HG03139 (cell line): Measurements from ENCODE around the gene TICAM1.
"Not testable (repeated sequence)": the region's sequence is repeated elsewhere in the genome, so short reads cannot be mapped to it uniquely, and the experiment has no call there.

Experiments
- ATAC-seq: cut with Tn5 transposase; IDR thresholded peaks from one replicate; pipeline ENCODE4 v1.9.1; 2021; ENCODE audit not compliant: unreplicated experiment

The TICAM1 gene

DNA sequence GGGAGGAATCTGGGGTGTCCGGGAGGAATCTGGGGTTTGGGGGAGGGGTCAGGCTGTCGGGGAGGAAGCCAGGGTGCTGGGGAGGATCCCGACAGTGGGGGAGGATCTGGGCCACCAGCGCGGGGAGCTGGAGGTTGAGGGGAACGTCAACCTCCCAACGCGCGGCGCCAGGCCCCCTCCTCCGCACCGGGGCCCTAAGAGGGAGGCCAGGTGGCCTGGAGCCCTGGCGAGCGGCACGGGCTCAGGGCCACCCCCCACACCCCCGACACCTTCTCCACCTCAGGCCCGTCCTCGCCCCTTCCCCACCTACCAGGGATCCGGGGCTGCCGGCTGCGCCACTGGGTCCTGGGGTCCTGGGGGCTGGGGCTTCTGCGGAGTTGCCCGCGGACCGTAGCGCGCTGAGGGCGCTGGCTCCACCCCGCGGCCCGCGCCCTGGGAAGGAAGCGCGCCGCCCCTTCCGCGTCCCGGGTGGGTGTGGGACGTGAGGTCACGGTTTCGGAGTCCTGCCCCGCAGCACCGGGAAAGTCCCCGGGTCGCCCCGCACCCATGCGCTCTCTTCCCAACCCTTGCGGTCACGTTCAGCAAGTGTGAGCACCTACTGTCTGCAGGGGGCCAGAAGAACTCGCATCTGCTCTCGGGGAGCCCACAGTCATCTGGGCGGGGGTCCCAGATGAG is at the start of gene TICAM1:
TICAM1 (minus strand) TSS at position 409 of the 675 bp plus-strand sequence. CDS start 13,335 bp downstream, outside the sequence.
- ATAC-seq, result no peak

DNA sequence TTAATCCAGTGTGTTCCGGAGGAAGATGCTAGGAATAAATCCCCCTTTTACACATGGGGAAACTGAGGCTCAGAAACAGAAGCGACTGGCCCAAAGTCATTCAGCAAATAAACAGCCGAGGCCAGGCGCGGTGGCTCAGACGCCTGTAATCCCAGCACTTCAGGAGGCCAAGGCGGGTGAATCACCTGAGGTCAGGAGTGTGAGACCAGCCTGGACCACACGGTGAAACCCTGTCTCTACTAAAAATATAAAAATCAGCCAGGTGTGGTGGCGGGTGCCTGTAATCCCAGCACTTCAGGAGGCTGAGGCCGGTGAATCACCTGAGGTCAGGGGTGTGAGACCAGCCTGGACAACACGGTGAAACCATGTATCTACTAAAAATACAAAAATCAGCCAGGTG is 47.5 kb upstream of the TICAM1 start:
- ATAC-seq, result no peak

DNA sequence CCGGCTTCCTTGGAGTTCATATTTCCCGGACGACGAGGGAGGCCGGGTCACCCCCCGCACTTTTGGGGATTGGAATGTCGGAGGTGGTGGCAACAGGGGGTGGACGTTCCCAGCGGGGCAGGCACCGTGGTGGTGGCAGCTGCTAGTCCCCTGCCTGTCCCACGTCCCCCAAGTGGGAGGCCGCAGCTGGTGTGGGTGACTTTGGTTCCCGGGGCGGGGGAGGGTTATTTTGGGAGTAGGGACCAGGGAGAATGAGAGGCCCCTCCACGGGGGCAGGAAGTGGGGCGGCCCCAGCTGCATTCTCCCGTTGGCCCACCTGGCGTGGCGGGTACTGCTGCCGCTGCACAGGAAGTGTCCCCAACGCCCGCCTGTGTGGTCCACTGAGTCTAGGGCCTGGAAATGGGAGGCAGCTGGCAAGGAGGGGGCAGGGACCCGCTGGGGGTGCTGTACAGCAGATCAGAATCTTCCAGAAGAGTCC is 47.0 kb upstream of the TICAM1 start:
- ATAC-seq, result no peak

DNA sequence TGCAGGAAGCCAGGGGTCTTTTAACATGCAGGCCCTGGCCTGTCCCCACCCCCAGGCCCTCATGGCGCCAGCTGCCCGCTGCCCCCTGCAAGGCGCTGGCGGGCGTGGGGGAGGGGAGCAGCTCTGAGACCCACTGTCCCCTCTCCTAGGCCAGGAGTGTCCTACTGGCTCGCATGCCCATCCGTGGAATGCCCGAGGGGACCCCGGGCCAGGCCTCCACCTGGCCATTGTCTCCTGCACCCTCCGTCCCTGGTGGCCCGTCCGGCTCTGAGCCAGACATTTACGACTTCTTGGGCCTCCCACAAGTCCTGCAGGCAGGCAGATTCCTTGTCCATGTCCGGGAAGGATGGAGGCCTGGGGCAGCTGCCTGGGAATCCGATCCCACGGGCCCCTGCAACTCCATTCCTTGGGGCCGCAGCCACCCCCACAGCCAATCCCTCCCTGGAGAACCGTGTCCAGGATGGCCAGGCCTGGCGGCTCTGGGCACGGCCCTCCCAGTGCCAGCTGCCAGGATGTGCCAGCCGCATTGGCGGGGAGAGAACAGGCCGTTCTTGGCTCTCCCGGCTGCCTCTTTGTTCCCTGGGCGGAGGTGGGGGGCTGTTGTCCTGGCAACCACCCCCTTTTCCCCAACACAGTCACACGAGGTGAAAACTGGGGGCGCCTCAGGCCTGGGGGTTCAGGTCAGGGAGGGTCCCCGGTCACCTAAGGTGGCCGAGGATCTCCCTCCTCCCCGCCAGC is 46.4 kb upstream of the TICAM1 start:
- ATAC-seq, result no peak

DNA sequence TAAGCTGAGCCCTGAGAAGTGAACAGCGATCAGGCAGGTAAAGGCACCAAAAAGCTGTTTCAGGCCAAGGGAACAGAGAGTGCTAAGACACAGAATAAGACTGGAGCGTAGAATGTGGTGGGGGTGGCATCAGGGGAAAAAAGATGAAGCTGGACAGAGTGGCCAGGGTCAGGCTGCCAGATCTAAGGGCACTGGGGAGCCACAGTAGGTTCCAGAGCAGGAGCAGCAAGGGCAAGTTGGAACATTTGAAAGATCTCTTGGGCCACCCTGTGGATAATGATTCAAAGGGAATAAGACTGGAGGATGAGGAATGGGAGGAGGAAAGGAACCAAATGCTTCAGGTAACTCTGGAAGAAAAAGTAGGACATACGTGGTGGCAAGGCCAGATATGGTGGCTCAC is 42.4 kb upstream of the TICAM1 start:
- no peak for ATAC-seq

DNA sequence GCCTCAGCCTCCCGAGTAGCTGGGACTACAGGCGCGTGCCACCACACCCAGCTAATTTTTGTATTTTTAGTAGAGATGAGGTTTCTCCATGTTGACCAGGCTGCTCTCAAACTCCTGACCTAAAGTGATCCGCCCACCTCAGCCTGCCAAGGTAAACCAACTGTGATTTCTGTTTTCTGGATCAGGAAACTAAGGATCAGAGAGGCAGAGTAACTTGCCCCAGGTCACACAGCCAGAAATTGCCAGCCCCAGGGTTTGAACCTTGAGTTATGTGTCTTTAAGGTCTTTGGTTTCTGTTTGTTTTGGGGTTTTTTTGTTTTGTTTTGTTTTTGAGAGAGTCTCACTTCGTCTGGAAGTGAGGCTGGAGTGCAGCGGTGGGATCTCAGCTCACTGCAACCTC is 40.2 kb upstream of the TICAM1 start:
- no peak for ATAC-seq

DNA sequence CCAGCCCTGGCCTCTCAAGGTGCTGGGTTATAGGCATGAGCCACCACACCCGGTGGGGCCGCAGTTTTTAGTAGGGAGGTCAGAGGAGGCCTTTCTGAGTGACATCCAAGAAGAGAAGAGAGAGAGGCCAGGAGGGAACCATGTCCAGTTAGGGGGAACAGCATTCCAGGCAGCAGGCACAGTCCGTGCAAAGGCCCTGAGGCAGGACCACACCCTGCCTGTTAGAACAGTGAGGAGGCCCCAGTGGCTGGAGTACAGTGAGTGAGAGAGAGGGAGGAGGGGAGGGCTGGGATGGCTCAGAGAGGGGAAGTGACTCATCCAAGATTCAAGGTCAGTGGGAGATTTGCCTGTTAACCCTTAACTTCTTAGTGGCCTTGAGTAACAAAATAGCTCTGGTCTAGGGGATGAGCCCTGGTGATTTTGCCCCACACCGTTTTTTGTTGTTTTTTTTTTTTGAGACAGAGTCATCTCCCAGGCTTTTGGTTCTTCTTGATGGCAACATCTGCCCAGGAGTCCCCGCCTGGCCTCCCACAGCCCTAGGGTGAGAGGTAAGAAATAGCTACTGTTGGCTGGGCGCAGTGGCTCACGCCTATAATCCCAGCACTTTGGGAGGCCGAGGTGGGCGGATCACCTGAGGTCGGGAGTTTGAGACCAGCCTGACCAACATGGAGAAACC is 38.7 kb upstream of the TICAM1 start:
- no peak for ATAC-seq

DNA sequence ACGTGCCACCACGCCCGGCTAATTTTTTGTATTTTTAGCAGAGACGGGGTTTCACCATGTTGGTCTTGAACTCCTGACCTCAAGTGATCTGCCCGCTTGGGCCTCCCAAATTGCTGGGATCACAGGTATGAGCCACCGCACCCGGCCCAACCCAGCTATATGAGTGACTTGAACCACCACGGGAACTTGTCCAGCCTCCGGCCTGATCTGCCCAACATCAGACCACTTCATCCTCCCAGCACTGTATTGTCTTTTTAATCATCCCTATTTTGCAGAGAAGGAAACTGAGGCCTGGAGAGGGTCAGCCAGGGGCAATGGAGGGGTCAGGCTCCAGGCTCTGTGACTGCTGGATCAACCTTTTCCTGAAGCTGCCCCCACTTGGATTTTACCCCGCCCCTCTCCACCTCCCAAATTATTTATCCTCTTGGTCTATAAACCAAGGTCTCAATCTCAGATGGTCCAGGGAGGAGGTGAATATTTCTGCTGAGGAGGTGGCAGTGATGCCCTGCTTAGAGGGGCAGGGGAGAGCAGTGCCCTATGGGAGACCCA is 36.8 kb upstream of the TICAM1 start:
- no peak for ATAC-seq

DNA sequence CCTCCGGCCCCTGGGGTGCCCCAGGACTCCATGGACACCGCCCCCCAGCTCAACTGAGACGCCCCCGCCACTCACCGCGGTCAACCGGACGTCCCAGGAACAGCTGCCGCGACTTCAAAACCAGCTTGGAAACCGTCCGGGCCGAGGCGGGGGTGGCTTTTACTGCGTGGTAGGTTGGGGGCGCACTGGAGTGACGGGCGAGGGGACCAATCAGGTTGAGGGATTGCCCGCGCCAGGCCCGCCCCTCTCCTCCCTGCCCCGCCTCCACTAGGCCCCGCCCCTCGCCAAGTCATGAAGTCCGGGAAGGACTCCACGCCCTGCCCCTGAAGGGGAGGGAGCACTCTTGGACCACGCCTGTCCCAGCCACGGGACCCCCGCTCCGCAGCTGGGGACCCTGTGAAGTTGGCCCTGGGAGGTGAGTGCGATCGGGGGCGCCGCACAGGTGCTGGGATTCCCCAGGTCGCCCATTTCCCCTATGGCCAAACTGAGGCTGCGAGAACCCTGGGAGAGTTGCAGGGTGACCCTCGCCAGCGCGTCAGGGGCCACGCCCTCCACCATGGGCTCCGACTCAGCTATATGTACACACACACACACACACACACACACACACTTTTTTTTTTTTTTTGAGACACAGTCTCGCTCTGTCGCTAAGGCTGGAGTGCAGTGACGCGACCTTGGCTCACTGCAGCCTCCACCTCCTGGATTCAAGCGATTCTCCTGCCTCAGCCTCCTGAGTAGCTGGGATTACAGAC is 36.2 kb upstream of the TICAM1 start, which contains the start of gene PLIN3:
PLIN3 (minus strand) TSS at position 134 of the 752 bp plus-strand sequence. CDS start 6,273 bp downstream, outside the sequence.
- no peak for ATAC-seq

DNA sequence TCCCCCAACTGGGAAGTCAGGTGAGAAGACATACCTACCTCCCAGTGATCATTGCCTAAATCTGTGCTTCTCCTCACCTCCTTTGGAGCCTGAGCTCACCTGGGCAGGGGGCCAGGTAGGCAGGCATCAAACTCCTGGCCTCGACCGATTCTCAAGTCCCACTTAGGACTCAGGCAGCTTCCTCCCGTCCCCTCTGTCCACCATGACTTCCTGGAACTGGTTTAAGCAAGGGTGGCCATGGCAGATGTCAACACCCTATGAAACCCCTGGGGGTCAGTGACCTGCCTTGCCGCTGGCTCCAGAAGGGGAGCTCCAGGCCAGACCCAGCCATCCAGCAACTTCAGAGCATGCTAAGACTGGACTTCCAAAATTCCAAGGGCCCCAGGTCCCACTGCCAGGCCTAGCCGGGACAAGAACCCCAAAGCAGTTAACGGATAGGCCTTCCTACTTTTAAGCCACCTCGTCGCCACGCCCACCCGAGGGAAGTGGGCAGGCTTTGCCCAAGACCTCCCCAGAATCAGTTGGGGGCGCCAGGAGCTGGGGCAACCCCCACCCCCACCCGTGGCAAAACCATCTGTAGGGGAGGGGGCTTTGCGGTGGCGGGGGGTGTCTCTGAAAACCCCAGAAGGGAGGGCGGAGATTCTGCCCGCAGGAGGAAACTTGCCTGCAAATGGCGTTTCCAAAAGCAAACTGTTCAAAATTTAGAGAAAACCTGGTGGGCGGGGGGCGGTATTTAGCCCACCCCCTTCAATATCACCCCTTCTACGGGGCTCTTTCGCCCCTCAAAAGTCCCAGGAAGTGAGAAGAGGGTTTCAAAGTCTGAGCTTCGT is 35.3 kb upstream of the TICAM1 start:
- no peak for ATAC-seq

DNA sequence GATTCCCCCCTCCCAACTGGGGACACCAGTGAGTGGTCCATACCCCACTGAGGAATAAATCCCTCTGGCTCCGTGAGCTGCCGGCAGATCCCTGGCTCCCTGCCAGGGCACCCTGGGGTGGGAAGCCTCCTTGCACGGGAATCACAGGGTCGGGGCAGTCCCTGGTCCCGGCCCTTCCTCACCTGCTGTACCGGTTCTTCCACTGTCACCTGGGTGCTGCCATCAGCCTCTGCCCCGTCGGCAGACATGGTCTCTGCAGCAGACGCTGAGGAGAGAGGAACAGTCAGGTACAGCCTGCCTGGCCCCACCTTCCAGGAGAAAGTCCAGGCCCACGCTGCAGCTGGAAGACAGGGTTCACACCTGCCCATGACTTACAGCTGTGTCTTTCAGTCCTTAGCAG is 29.6 kb upstream of the TICAM1 start:
- no peak for ATAC-seq

DNA sequence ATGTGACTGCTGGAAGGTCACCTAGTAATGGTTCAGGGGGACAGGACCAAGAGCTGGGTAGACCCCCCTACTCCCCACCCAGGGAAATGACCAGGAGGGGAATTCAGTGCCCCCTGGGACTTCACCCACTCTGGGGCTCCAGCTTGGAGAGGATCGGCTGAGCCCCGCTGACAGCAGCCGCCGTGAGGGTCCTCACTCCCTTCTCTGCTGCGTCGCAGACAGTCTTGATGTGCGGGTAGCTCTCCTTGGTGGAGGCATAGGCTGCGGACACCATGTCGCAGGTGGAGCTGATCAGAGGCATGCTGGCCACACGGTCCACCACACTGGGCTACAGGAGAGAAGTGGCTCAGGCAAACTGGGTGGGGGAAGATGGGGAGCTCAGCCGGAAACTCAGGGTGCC is 28.2 kb upstream of the TICAM1 start:
- ATAC-seq, result no peak

DNA sequence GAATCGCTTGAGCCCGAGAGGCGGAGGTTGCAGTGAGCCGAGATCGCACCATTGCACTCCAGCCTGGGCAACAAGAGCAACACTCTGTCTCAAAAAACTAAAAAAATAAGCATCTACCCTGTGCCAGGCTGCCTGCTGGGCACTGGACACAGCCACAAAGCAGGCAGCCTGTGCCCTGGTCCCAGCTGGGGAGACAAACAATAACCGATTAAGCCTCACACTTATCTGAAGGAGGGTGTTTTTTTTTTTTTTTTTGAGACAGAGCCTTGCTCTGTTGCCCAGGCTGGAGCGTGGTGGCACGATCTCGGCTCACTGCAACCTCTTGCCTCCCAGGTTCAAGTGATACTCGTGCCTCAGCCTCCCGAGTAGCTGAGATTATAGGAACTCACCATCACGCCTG is 25.0 kb upstream of the TICAM1 start:
- not testable (repeated sequence) for ATAC-seq

DNA sequence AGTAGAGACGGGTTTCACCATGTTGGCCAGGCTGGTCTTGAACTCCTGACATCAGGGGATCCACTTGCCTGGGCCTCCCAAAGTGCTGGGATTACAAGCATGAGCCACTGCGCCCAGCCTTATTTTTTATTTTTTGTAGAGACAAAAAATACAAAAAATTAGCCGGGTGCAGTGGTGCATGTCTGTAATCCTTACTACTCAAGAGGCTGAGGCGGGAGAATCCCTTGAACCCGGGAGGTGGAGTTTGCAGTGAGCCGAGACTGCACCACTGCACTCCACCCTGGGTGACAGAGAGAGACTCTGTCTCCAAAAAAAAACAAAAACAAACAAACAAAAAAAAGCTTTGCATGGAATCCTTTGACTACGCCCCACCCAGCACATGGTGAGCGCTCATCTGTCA is 22.0 kb upstream of the TICAM1 start:
- ATAC-seq, result not testable (repeated sequence)

DNA sequence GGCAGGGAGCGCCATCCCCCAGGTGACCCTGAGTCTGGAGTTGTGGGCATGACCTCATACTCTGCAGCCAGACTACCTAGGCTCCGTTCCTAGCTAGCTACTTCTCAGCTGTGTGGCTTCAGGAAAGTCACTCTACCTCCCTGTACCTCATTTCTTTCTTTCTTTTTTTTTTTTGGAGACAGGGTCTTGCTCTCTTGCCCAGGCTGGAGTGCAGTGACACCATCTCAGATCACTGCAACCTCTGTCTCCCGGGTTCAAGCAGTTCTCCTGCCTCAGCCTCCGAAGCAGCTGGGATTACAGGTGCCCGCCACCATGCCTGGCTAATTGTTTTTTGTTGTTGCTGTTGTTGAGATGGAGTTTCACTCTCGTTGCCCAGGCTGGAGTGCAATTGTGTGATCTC is 21.0 kb upstream of the TICAM1 start:
- no peak for ATAC-seq

DNA sequence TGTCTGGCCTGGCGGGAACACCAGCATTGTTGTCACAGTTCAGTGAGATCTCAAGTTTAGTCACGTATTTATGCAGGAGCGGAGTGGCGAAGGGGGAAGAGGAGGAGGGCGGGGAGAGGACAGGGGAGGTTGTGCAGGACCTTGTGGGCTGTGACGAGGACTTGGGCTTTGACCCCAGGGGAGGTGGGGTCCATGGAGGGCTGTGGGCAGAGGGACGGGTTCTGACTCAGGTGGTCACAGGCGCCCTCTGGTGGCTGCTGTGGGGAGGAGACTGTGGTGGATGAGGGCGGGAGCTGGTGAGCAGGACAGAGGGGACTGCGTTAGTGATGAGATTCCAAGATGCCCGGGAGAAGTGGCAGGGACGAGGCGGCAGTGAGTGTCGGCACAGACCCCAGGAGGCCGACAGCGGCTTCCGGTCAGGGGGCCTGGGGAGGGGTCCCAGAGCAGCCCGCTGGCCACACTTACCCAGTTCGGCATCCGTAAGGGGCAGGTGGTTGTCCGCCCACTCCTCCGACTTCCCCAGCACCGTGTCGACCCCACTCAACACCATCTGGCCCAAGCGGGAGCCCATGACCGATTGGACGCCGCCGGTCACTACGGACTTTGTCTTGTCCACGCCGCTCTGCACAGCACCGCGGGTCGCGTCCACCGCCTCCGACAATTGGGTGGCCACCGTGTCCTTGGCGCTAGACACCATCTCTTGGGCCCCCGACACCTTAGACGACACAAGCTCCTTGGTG is 20.2 kb upstream of the TICAM1 start:
- no peak for ATAC-seq

DNA sequence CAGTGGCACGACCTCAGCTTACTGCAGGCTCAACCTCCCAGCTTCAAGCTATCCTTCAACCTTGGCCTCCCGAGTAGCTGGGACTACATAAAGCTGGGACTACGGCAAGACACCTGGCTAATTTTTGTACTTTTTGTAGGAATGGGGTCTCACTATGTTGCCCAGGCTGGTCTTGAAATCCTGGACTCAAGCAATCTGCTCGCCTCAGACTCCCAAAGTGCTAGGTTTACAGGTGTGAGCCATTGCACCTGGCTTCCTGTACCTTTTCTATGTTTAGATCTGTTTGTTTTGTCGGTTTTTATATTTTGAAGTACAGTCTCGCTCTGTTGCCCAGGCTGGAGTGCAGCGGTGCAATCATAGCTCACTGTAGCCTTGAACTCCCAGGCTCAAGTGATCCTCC is 17.5 kb upstream of the TICAM1 start:
- ATAC-seq, result no peak

DNA sequence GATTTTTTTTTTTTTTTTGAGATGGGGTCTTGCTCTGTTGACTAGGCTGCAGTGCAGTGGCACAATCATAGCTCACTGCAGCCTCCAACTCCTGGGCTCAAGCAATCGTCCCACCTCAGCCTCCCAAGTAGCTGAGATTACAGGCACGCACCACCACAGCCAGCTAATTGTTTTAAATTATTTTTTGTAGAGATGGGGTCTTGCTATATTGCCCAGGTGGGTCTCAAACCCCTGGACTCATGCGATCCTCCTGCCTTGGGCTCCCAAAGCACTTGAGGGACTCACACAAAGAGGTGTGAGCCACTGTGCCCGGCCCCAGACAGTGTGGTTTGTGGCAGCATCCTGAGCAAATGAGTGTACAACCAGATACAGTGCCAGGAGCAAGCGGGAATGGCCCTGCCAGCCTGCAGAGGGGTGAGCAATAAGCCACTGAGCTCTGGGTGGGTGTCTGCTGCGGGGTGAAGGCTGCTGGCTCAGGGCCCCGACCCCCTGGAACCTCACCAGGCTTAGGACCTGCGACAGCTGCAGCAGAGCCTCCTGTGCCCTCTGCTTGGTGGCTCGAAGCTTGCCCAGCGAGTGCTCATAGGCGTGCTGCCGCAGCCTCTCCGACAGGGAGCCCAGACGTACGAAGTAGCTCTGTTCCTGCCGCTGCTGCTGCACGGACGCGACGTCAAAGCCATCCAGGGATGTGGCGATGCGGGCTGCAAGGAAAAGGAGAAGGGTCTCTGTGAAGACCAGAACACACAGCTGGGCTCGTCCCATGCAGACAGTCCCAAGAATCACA is 15.9 kb upstream of the TICAM1 start:
- ATAC-seq, result no peak
